CD4-positive, alpha-beta T cell treated with Interleukin-21 for 1 hour (primary cell): Measurements from ENCODE around the gene UBE2E2.

ENCODE experiments used
- DNase-seq: peaks from one replicate; pipeline ENCODE4 v3.0.0-alpha.2; 2020

Gene UBE2E2

GRCh38 chr3:23640471-23641146, 437.5 kb downstream of the UBE2E2 start:
- DNase-seq: no peak
